GM21825 (cell line): ENCODE measurements around the gene NUDT8.
"Not testable (repeated sequence)": the region's sequence is repeated elsewhere in the genome, so short reads cannot be mapped to it uniquely, and the experiment has no call there.

Source experiments
- ATAC-seq: cut with Tn5 transposase; IDR thresholded peaks from one replicate; pipeline ENCODE4 v1.9.1; 2021; ENCODE audit warnings: mild to moderate bottlenecking, moderate library complexity; ENCODE audit not compliant: unreplicated experiment

NUDT8 gene

GRCh38 chr11:67596753-67597300 lies 32.9 kb downstream of the NUDT8 start:
- ATAC-seq, result no peak

- ATAC-seq, result no peak
These were observed 35.3 kb downstream of the NUDT8 start for GRCh38 chr11:67594480-67594879.

DNA sequence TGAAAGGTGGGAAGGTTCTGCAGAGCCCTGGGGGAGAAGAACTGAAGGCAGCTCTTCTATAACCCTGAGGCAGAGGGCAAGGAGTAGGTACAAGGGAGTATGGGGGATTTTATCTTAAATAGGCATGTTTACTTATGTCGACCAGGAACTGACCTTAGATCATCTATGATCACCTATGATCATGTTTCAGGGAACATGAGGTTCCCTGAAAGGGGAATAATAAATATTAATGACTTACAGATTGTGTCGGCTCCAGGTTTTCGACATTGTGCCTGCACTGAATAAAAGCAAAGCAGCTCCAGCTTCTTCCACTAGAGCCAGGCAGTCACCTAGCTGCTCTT lies 36.2 kb downstream of the NUDT8 start:
- ATAC-seq, result no peak

- no peak for ATAC-seq
These were observed 36.7 kb downstream of the NUDT8 start for GRCh38 chr11:67592880-67593564.

DNA sequence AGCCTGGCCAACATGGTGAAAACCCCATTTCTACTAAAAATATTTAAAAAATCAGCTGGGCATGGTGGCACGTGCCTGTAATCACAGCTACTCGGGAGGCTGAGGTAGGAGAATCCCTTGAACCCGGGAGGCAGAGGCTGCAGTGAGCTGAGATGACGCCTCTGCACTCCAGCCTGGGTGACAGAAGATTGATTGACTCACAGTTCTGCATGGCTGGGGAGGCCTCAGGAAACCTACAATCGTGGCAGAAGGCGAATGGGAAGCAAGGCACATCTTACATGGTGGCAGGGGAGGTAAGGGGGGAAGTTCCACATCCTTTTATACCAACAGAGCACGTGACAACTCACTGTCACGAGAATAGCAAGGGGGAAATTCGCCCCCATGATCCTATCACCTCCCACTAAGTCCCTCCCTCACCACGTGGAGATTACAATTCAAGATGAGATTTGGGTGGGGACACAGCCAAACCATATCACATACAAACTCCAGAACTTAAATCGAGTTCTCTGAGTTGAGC lies 40.8 kb downstream of the NUDT8 start:
- ATAC-seq, result not testable (repeated sequence)

DNA sequence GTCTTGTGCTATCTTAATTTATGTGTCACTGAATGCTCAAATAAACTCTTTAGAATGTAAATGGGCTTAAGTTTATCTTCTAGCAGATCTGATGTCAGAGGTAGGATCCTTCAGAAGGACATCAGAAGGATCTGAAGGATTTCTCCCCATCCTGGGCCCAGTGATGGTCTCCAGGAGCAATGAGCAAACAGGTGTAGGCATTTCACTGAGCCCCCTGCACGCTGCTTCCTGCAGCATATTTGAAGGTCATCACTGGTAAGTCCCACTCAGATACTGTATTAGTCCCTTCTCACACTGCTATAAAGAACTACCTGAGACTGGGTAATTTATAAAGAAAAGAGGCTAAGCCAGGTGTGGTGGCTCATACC lies 41.6 kb downstream of the NUDT8 start:
- peak; percentile 22 for ATAC-seq

- ATAC-seq, result no peak
These were observed 43.0 kb downstream of the NUDT8 start for GRCh38 chr11:67586568-67587250.

DNA sequence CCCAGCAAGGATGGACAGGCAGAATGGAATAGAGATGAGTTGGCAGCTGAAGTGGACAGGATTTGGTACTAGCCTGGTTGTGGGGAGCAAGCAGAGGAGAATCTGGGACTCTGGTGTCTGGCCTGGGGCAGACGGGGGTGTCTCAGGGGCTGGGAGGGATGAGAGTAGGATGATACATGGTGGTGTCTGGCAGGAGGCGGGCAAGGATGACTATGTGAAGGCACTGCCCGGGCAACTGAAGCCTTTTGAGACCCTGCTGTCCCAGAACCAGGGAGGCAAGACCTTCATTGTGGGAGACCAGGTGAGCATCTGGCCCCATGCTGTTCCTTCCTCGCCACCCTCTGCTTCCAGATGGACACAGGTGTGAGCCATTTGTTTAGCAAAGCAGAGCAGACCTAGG lies 43.8 kb downstream of the NUDT8 start:
- no peak for ATAC-seq

DNA sequence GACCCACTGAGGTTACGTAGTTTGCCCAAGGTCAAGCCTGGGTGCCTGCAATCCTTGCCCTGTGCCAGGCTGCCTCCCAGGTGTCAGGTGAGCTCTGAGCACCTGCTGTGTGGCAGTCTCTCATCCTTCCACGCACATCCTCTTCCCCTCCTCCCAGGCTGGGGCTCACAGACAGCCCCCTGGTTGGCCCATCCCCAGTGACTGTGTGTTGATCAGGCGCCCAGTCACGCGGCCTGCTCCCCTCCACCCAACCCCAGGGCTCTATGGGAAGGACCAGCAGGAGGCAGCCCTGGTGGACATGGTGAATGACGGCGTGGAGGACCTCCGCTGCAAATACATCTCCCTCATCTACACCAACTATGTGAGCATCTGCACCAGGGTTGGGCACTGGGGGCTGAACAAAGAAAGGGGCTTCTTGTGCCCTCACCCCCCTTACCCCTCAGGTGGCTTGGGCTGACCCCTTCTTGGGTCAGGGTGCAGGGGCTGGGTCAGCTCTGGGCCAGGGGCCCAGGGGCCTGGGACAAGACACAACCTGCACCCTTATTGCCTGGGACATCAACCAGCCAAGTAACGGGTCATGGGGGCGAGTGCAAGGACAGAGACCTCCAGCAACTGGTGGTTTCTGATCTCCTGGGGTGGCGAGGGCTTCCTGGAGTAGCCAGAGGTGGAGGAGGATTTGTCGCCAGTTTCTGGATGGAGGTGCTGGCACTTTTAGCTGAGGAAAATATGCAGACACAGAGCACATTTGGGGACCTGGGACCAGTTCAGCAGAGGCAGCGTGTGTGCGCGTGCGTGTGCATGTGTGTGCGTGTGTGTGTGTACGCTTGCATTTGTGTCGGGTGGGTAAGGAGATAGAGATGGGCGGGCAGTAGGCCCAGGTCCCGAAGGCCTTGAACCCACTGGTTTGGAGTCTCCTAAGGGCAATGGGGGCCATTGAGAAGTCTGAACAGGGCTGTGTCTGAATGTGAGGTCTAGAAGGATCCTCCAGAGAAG lies 44.6 kb downstream of the NUDT8 start:
- ATAC-seq, result no peak

DNA sequence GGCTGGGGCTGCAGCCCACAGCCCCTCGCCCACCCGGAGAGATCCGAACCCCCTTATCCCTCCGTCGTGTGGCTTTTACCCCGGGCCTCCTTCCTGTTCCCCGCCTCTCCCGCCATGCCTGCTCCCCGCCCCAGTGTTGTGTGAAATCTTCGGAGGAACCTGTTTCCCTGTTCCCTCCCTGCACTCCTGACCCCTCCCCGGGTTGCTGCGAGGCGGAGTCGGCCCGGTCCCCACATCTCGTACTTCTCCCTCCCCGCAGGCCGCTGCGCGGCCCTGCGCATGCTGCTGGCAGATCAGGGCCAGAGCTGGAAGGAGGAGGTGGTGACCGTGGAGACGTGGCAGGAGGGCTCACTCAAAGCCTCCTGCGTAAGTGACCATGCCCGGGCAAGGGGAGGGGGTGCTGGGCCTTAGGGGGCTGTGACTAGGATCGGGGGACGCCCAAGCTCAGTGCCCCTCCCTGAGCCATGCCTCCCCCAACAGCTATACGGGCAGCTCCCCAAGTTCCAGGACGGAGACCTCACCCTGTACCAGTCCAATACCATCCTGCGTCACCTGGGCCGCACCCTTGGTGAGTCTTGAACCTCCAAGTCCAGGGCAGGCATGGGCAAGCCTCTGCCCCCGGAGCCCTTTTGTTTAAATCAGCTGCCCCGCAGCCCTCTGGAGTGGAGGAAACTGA lies 45.4 kb downstream of the NUDT8 start:
- peak; percentile 5 for ATAC-seq

DNA sequence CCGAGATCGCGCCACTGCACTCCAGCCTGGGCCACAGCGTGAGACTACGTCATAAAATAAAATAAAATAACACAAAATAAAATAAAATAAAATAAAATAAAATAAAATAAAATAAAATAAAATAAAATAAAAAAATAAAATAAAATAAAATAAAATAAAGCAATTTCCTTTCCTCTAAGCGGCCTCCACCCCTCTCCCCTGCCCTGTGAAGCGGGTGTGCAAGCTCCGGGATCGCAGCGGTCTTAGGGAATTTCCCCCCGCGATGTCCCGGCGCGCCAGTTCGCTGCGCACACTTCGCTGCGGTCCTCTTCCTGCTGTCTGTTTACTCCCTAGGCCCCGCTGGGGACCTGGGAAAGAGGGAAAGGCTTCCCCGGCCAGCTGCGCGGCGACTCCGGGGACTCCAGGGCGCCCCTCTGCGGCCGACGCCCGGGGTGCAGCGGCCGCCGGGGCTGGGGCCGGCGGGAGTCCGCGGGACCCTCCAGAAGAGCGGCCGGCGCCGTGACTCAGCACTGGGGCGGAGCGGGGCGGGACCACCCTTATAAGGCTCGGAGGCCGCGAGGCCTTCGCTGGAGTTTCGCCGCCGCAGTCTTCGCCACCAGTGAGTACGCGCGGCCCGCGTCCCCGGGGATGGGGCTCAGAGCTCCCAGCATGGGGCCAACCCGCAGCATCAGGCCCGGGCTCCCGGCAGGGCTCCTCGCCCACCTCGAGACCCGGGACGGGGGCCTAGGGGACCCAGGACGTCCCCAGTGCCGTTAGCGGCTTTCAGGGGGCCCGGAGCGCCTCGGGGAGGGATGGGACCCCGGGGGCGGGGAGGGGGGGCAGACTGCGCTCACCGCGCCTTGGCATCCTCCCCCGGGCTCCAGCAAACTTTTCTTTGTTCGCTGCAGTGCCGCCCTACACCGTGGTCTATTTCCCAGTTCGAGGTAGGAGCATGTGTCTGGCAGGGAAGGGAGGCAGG lies 46.2 kb downstream of the NUDT8 start, which contains the start of gene GSTP1:
TSS of gene GSTP1 (plus strand) at position 566 of the 958 bp plus-strand sequence. CDS start at position 598, 32 bp downstream.
- peak; percentile 68 for ATAC-seq

DNA sequence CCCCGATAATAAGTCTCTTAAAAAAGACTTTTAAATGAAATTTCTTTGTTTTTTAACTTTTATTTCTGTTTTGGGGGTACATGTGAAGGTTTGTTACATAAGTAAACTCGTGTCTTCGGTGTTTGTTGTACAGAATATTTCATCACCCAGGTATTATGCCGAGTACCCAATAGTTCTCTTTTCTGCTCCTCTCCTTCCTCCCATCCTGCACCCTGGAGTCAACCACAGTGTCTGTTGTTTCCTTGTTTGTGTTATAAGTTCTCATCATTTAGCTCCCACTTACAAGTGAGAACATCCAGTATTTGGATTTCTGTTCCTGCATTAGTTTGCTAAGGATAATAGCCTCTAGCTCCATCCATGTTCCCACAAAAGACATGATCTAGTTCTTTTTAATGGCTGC lies 47.7 kb downstream of the NUDT8 start:
- ATAC-seq, result no peak

- no peak for ATAC-seq
These were observed 48.3 kb downstream of the NUDT8 start for GRCh38 chr11:67581469-67581868.

- ATAC-seq, result no peak
These were observed 51.8 kb downstream of the NUDT8 start for GRCh38 chr11:67577951-67578350.
